Psoas muscle (tissue), 8 donors: ENCODE results near the gene KIAA1210. TPM values are rescaled to one million over a fixed set of nuclear protein-coding genes. Genes with fewer than 3 reads are reported as not detected.

ENCODE experiments used
- ATAC-seq, 4 donors: fragments of 200-7000 bp; cut with Tn5 transposase; one replicate each; pipeline ENCODE4 v1.9.1; 2020; ENCODE audit warnings: moderate library complexity in 3 of 4, mild to moderate bottlenecking in 2 of 4
- DNase-seq, 2 donors: peaks; one replicate each; pipeline ENCODE4 v3.0.0-alpha.2; 2020
- H3K27ac ChIP-seq: fragments of 200-600 bp; one replicate; pipeline ENCODE4 v1.8.0; 2022
- H3K27me3 ChIP-seq, 3 donors: fragments of 200-600 bp in 1 of 3; one replicate each; pipeline versions ENCODE4 v1.6.1 to v1.8.0; 2013 to 2022; ENCODE audit warnings: low read length in 2 of 3, mild to moderate bottlenecking in 2 of 3, moderate library complexity in 1 of 3; ENCODE audit not compliant: insufficient read depth in 3 of 3
- H3K36me3 ChIP-seq, 2 donors: fragments of 200-600 bp in 1 of 2; one replicate each; pipeline versions ENCODE4 v1.6.1 to v1.8.0; 2013 to 2022; ENCODE audit warnings: low read depth in 1 of 2, mild to moderate bottlenecking in 1 of 2, moderate library complexity in 1 of 2; ENCODE audit not compliant: insufficient read depth in 1 of 2
- H3K4me1 ChIP-seq: fragments of 200-600 bp; one replicate; pipeline ENCODE4 v1.8.0; 2022
- H3K4me3 ChIP-seq: fragments of 200-600 bp; one replicate; pipeline ENCODE4 v1.8.0; 2022; ENCODE audit warnings: mild to moderate bottlenecking
- H3K9me3 ChIP-seq: fragments of 200-600 bp; one replicate; pipeline ENCODE4 v1.8.0; 2022
- WGBS, 3 donors: extraction: QIAGEN DNeasy Blood & Tissue Kit; methylation state at CpG; one replicate each; pipeline versions ENCODE4 v1.1.6 to v1.1.7; 2013; 5-methylcytosine and 5-hydroxymethylcytosine counted together
- intact Hi-C, 2 donors: fragments of 100-400 bp; cut with DNase I; formaldehyde crosslinking; loops; one replicate each; pipeline versions ENCODE4 v1.11.0 to v1.14.2; 2022
- polyA plus RNA-seq, 3 donors: library from polyadenylated mRNA; stranded (reverse); fragments of 200-250 nt; gene quantifications; one replicate each; pipeline ENCODE4 v1.2.3, GENCODE V29; 2013
- total RNA-seq, 4 donors: library from RNA; stranded (reverse); fragmentation: NEBNext Ultra II Directional in 2 of 4; extraction: Animal tissue kit (Norgen Biotek cat#: 25700) in 2 of 4; gene quantifications; one replicate each; pipeline versions ENCODE4 v1.2.1 to v1.2.4, GENCODE V29; 2021 to 2023
- TF ChIP-seq, protein P1 (sequence below): fragments of 200-600 bp; IDR thresholded peaks from one replicate; pipeline ENCODE4 v1.8.0; 2022; ENCODE audit warnings: antibody characterized with exemption
- donor health status: healthy with polysubstance abuse.
- donor health status: DM: no; HTN: no; CAD: no; lungs with moderate emphysema.
- donor health status: Bipolar disorder and iron deficiency.
- donor health status: healthy.
- donor health status: DM: yes; HTN: yes; CAD: no.
- donor health status: DM: no; HTN: no; CAD: no.
- donor health status: DM: no; HTN: no; CAD: no.
- donor health status: DM: yes; HTN: yes; CAD: no.

KIAA1210 gene
- total and polyA plus RNA-seq, 7 donors: not detected

- intact Hi-C loops: no loop called here
- Histone ChIP-seq H3K9me3 (no peaks in the 10 kb centered on the region), H3K36me3 (no peaks in the 10 kb centered on the region), H3K4me1 (no peaks in the 10 kb centered on the region), H3K27me3 (no peaks in the 10 kb centered on the region), H3K27ac (no peak overlapping the region), H3K4me3 (no peak overlapping the region)
- DNase-seq: no peak
- TF ChIP-seq, protein P1, sequence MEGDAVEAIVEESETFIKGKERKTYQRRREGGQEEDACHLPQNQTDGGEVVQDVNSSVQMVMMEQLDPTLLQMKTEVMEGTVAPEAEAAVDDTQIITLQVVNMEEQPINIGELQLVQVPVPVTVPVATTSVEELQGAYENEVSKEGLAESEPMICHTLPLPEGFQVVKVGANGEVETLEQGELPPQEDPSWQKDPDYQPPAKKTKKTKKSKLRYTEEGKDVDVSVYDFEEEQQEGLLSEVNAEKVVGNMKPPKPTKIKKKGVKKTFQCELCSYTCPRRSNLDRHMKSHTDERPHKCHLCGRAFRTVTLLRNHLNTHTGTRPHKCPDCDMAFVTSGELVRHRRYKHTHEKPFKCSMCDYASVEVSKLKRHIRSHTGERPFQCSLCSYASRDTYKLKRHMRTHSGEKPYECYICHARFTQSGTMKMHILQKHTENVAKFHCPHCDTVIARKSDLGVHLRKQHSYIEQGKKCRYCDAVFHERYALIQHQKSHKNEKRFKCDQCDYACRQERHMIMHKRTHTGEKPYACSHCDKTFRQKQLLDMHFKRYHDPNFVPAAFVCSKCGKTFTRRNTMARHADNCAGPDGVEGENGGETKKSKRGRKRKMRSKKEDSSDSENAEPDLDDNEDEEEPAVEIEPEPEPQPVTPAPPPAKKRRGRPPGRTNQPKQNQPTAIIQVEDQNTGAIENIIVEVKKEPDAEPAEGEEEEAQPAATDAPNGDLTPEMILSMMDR: no peak
- ATAC-seq: no peak
- WGBS, 3 donors: 50 to 55% (median 53%) methylated on average over 1 of the region's 1 CpG
These were observed 45.3 kb downstream of the KIAA1210 start for GRCh38 chrX:119082278-119082677.

GRCh38 chrX:119075270-119076025, 52.2 kb downstream of the KIAA1210 start:
- Histone ChIP-seq H3K27ac (no peak overlapping the region), H3K36me3 (no peaks in the 10 kb centered on the region), H3K9me3 (no peaks in the 10 kb centered on the region), H3K4me3 (no peak overlapping the region), H3K27me3 (no peaks in the 10 kb centered on the region), H3K4me1 (no peaks in the 10 kb centered on the region)
- 70 to 89% (median 88%) methylated on average over 3 of the region's 3 CpGs for WGBS, 3 donors
- no peak for ATAC-seq
- TF ChIP-seq, protein P1: no peak
- no peak for DNase-seq
- intact Hi-C loops: no loop called here

DNA sequence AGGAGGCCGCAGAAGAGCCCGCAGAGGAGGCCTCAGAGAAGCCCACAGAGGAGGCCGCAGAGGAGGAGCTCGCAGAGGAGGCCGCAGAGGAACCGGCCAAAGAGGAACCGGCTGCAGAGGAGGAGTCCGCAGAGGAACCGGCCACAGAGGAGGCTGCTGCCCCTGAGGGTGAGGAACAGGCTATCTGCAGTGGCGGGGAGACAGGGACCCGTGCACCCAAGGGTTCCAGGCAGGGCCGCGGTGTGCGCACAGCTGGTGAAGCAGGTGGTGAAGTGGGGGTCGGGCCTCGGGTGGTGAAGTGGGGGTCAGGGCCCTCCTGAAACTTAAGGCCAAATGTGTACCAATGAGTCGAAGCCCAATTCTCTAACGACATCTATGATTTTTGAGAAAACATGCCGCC, 53.7 kb downstream of the KIAA1210 start:
- no peaks in the 10 kb centered on the region for H3K4me1 ChIP-seq
- H3K27me3 ChIP-seq: no peaks in the 10 kb centered on the region
- H3K4me3 ChIP-seq: no peak overlapping the region
- H3K9me3 ChIP-seq: no peaks in the 10 kb centered on the region
- intact Hi-C loops: no loop called here
- TF ChIP-seq, protein P1: no peak
- 81 to 95% (median 94%) methylated on average over 15 to 19 of the region's 19 CpGs for WGBS, 3 donors
- no peaks in the 10 kb centered on the region for H3K36me3 ChIP-seq
- no peak overlapping the region for H3K27ac ChIP-seq
- ATAC-seq: no peak
- no peak for DNase-seq

GRCh38 chrX:119073200-119073905, 54.3 kb downstream of the KIAA1210 start:
- Histone ChIP-seq H3K27me3 (no peaks in the 10 kb centered on the region), H3K4me3 (no peak overlapping the region), H3K9me3 (no peaks in the 10 kb centered on the region), H3K4me1 (no peaks in the 10 kb centered on the region), H3K36me3 (no peaks in the 10 kb centered on the region), H3K27ac (no peak overlapping the region)
- TF ChIP-seq, protein P1: no peak
- no peak for ATAC-seq
- 93 to 97% (median 96%) methylated on average over 30 to 43 of the region's 43 CpGs for WGBS, 3 donors
- no peak for DNase-seq
- intact Hi-C loops: no loop called here
